Measurements from ENCODE around the gene CDA. TPM values are rescaled to one million over a fixed set of nuclear protein-coding genes. Genes with fewer than 3 reads are reported as not detected.

Gene CDA
- total RNA-seq, 1 donor from 2014 or later, result 16.0 TPM

DNA sequence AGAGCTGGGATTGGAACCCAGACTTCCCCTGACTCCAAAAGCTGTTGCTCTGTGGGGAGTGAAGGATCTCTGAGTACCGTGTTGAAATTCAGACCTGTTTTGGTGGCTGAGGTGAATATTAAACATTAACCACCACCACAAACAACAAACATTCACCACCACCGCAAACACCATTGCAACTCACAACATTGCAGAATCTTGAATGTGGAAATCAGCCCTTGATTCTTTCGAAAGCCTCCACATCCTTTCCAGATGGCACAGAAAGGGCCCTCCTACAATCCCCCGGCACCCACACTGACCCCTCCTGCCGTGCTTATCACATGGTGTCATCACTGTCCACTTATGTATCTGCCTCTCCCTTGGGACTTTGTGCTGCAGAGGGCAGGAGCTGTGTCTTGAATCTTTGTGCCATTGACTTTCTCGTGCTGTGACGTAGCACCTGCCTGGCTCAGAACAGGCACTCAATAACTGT lies 1.4 kb downstream of the CDA start:
- H3K4me1 ChIP-seq, result peaks cover 23% of the 10 kb centered on the region
- no peaks in the 10 kb centered on the region for H3K36me3 ChIP-seq
- TF ChIP-seq POLR2A (IDR thresholded peaks at IDR 0.05), result no peak
- TF ChIP-seq, protein P1, sequence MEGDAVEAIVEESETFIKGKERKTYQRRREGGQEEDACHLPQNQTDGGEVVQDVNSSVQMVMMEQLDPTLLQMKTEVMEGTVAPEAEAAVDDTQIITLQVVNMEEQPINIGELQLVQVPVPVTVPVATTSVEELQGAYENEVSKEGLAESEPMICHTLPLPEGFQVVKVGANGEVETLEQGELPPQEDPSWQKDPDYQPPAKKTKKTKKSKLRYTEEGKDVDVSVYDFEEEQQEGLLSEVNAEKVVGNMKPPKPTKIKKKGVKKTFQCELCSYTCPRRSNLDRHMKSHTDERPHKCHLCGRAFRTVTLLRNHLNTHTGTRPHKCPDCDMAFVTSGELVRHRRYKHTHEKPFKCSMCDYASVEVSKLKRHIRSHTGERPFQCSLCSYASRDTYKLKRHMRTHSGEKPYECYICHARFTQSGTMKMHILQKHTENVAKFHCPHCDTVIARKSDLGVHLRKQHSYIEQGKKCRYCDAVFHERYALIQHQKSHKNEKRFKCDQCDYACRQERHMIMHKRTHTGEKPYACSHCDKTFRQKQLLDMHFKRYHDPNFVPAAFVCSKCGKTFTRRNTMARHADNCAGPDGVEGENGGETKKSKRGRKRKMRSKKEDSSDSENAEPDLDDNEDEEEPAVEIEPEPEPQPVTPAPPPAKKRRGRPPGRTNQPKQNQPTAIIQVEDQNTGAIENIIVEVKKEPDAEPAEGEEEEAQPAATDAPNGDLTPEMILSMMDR (IDR thresholded peaks at IDR 0.05), result no peak
- TF ChIP-seq POLR2AphosphoS5 (IDR thresholded peaks at IDR 0.05; ENCODE audit: insufficient read depth in 1 of 2, low read depth in 1 of 2), result no peak
- no peaks in the 10 kb centered on the region for H3K9me3 ChIP-seq
- peak overlapping the region; percentile 37 to 40 for H3K4me3 ChIP-seq
- H3K27ac ChIP-seq, result peak overlapping the region; percentile 69
- H3K27me3 ChIP-seq, result no peaks in the 10 kb centered on the region
- intact Hi-C loops (cut with DNase I), result no loop called here
- DNase-seq (ENCODE audit: extremely low spot score in 2 of 2), result no peak

DNA sequence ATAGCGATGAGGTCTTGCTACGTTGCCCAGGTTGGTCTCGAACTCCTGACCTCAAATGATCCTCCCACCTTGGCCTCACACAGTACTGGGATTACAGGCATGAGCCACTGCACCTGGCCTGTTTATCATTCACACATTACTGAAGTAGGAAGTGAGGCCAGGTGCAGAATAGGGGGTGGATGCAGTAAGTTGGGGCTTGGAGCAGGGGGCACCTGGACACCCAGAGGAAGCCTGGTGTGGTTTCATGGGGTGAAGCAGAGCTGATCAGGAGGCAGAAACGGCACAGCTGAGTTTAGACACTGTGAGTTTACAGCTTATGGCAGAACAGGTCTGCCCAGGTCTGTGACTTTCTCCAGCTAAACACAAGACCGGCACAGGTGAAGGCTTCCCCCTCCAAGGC lies 4.9 kb downstream of the CDA start:
- no peaks in the 10 kb centered on the region for H3K9me3 ChIP-seq
- no peak for DNase-seq (ENCODE audit: extremely low spot score in 2 of 2)
- intact Hi-C loops (cut with DNase I), result no loop called here
- H3K4me3 ChIP-seq, result no peak overlapping the region
- no peak for TF ChIP-seq POLR2AphosphoS5 (IDR thresholded peaks at IDR 0.05; ENCODE audit: insufficient read depth in 1 of 2, low read depth in 1 of 2)
- H3K4me1 ChIP-seq, result peaks cover 19% of the 10 kb centered on the region
- H3K27me3 ChIP-seq, result no peaks in the 10 kb centered on the region
- H3K36me3 ChIP-seq, result no peaks in the 10 kb centered on the region
- no peak overlapping the region for H3K27ac ChIP-seq

DNA sequence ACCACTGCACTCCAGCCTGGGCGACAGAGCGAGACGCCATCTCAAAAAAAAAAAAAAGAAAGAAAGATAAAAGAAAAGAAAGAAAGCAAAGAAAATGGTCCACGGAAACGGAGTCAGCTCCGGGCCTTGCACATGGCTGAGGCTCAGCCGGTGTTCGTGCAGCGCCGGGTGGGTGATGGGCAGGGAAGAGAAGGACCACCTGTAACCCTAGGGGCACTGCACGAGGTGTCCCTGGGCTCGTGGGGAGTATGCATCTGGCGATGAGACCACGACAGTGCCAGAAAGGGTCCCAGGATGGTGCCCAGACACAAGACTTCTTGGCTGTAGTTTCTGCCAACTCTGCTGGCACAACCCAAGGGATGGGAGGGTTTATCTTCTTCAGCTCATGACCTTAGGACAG lies 5.8 kb downstream of the CDA start:
- no peak overlapping the region for H3K4me3 ChIP-seq
- no peaks in the 10 kb centered on the region for H3K27me3 ChIP-seq
- no peaks in the 10 kb centered on the region for H3K9me3 ChIP-seq
- intact Hi-C loops (cut with DNase I), result no loop called here
- H3K27ac ChIP-seq, result no peak overlapping the region
- H3K36me3 ChIP-seq, result no peaks in the 10 kb centered on the region
- no peak for DNase-seq (ENCODE audit: extremely low spot score in 2 of 2)
- H3K4me1 ChIP-seq, result peaks cover 9% of the 10 kb centered on the region
- TF ChIP-seq POLR2A (IDR thresholded peaks at IDR 0.05) (no peak), POLR2AphosphoS5 (IDR thresholded peaks at IDR 0.05; ENCODE audit: insufficient read depth in 1 of 2, low read depth in 1 of 2) (no peak)
- TF ChIP-seq, protein P1 (IDR thresholded peaks at IDR 0.05), result no peak

DNA sequence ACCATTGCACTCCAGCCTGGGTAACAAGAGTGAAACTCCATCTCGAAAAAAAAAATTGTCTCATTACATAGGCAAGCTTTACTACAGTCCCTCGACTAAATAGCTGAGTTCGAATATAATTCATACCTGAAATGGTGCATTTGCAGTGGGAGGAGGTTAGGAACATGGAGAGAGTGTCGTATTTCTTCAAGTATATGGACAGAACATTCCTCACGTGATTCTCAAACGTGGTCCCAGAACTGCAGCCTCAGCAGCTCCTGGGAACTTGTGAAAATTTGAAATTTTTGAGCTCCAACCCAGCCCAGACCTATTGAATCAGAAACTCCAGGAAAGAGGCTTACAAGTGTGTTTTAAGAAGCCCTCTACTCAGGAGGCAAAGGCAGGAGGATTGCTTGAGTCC lies 7.2 kb downstream of the CDA start:
- TF ChIP-seq, protein P1 (IDR thresholded peaks at IDR 0.05), result no peak
- no peak for TF ChIP-seq POLR2AphosphoS5 (IDR thresholded peaks at IDR 0.05; ENCODE audit: insufficient read depth in 1 of 2, low read depth in 1 of 2)
- no peak for TF ChIP-seq POLR2A (IDR thresholded peaks at IDR 0.05)
- Histone ChIP-seq H3K9me3 (no peaks in the 10 kb centered on the region), H3K27ac (no peak overlapping the region), H3K4me3 (no peak overlapping the region), H3K36me3 (no peaks in the 10 kb centered on the region), H3K27me3 (no peaks in the 10 kb centered on the region), H3K4me1 (no peaks in the 10 kb centered on the region)
- intact Hi-C loops (cut with DNase I), result no loop called here
- no peak for DNase-seq (ENCODE audit: extremely low spot score in 2 of 2)

DNA sequence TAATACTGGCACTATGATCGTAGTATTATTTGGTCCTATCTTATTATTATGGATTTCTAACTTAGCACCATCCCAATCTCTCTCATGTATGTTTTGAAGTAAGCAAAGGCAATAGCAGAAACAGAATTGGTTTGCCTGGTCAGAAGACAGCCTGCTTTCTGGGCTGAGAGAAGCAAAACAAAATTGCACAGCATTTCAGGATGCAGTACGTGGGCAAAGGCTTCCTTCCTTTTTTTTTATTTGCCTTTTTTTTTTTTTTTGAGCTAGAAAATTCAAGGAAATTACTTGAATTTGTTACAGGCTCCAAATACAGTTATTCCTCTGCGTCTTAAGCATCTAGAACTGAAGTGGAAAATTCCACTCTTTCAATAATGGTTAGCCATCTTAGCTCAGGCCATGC lies 8.8 kb downstream of the CDA start:
- no peak overlapping the region for H3K4me3 ChIP-seq
- no peaks in the 10 kb centered on the region for H3K27me3 ChIP-seq
- no peak for DNase-seq (ENCODE audit: extremely low spot score in 2 of 2)
- H3K27ac ChIP-seq, result no peak overlapping the region
- no peak for TF ChIP-seq POLR2AphosphoS5 (IDR thresholded peaks at IDR 0.05; ENCODE audit: insufficient read depth in 1 of 2, low read depth in 1 of 2)
- TF ChIP-seq POLR2A (IDR thresholded peaks at IDR 0.05), result no peak
- TF ChIP-seq, protein P1 (IDR thresholded peaks at IDR 0.05), result no peak
- intact Hi-C loops (cut with DNase I), result no loop called here
- no peaks in the 10 kb centered on the region for H3K9me3 ChIP-seq
- H3K4me1 ChIP-seq, result no peaks in the 10 kb centered on the region
- no peaks in the 10 kb centered on the region for H3K36me3 ChIP-seq
